Measurements from ENCODE around the gene TMEM218. TPM values are rescaled to one million over a fixed set of nuclear protein-coding genes. Genes with fewer than 3 reads are reported as not detected.
"Not testable (repeated sequence)": the region's sequence is repeated elsewhere in the genome, so short reads cannot be mapped to it uniquely, and the experiment has no call there.

The TMEM218 gene
- total RNA-seq, 1 experiment from 2014 or later, result 20.5 TPM

DNA sequence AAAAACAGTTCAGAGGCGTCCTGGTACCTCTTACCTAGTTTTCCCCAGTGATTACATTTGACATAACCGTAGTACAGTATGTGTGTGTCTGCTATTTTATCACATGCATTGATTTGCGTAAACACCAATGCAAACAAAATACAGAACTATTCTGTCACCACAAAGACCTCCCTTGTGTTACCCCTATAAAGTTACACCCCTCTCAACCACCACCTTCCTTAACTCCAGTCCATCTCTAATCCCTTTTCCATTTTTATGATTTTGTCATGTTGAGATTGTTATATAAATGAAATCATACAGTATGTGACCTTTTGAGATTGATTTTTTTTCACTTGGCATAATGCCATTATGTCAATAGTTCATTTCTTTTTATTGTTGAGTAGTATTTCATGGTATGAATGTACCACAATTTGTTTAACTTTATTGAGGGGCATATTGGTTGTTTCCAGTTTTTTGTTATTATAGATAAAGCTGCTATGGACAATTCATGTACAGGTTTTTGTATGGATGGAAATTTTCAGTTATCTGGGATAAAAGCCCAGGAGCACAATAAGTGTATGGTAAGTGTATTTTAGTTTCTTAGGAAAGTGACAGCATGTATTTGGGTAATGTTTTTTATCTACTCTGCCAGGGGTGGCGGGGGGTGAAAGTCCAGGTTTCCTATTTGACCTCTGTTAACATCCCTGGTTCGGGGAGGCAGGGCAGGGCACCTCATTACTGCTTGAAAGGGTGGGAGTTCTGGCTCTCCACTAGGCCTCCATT is 54.3 kb downstream of the TMEM218 start:
- Histone ChIP-seq H3F3A (ENCODE audit: insufficient read depth, low read depth) (peaks cover 9% of the 10 kb centered on the region), H3K36me3 (ENCODE audit: low read depth) (no peaks in the 10 kb centered on the region), H4K20me1 (ENCODE audit: insufficient read depth) (no peaks in the 10 kb centered on the region), H3K9me2 (ENCODE audit: insufficient read depth) (no peaks in the 10 kb centered on the region), H3K4me3 (no peak overlapping the region), H3K27ac (no peak overlapping the region), H3K79me2 (ENCODE audit: low read depth) (no peaks in the 10 kb centered on the region), H3K4me1 (replicated peaks; ENCODE audit: insufficient read depth) (peaks cover 23% of the 10 kb centered on the region), H3K4me2 (no peak overlapping the region), H3K9me3 (ENCODE audit: insufficient read depth, low read depth) (no peaks in the 10 kb centered on the region), H3K27me3 (ENCODE audit: insufficient read depth, low read depth) (no peaks in the 10 kb centered on the region), H2AFZ (no peak overlapping the region)
- POLR2A ChIA-PET (ENCODE audit: unreplicated experiment), result no interaction called here
- CTCF ChIA-PET, result no interaction called here
- intact Hi-C loops (cut with micrococcal nuclease; ENCODE audit: unreplicated experiment), result no loop called here
- no peak for TF ChIP-seq EZH2 (IDR thresholded peaks at IDR 0.05; ENCODE audit: low read depth)
- TF ChIP-seq, protein P1, sequence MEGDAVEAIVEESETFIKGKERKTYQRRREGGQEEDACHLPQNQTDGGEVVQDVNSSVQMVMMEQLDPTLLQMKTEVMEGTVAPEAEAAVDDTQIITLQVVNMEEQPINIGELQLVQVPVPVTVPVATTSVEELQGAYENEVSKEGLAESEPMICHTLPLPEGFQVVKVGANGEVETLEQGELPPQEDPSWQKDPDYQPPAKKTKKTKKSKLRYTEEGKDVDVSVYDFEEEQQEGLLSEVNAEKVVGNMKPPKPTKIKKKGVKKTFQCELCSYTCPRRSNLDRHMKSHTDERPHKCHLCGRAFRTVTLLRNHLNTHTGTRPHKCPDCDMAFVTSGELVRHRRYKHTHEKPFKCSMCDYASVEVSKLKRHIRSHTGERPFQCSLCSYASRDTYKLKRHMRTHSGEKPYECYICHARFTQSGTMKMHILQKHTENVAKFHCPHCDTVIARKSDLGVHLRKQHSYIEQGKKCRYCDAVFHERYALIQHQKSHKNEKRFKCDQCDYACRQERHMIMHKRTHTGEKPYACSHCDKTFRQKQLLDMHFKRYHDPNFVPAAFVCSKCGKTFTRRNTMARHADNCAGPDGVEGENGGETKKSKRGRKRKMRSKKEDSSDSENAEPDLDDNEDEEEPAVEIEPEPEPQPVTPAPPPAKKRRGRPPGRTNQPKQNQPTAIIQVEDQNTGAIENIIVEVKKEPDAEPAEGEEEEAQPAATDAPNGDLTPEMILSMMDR (conservative IDR thresholded peaks at IDR 0.05), result no peak
- no TSS peak for BruUV-seq (replicated peaks)
- no peak for DNase-seq

DNA sequence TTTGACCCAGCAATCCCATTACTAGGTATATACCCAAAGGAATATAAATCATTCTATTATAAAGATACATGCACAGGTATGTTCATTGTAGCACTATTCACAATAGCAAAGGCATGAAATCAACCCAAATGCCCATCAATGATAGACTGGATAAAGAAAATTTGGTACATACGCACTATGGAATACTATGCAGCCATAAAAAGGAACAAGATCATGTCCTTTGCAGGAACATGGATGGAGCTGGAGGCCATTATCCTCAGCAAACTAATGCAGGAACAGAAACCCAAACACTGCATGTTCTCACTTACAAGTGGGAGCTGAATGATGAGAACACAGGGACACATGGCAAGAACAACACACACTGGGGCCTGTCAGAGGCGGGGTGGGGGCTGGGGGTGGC is 55.3 kb downstream of the TMEM218 start:
- DNase-seq; POLR2A ChIA-PET (ENCODE audit: unreplicated experiment); H3K27me3 ChIP-seq (ENCODE audit: insufficient read depth, low read depth); H3F3A ChIP-seq (ENCODE audit: insufficient read depth, low read depth); BruUV-seq (replicated peaks); H3K4me2 ChIP-seq; H3K4me3 ChIP-seq; CTCF ChIA-PET; H2AFZ ChIP-seq; H3K36me3 ChIP-seq (ENCODE audit: low read depth); H4K20me1 ChIP-seq (ENCODE audit: insufficient read depth); H3K9me3 ChIP-seq (ENCODE audit: insufficient read depth, low read depth); H3K9me2 ChIP-seq (ENCODE audit: insufficient read depth); intact Hi-C loops (cut with micrococcal nuclease; ENCODE audit: unreplicated experiment); H3K79me2 ChIP-seq (ENCODE audit: low read depth): not testable (repeated sequence)
- 0 out of 2 replicates have a peak overlapping the region, but pooled peaks have one; percentile 62 for H3K27ac ChIP-seq
- H3K4me1 ChIP-seq (replicated peaks; ENCODE audit: insufficient read depth), result peaks cover 23% of the 10 kb centered on the region

DNA sequence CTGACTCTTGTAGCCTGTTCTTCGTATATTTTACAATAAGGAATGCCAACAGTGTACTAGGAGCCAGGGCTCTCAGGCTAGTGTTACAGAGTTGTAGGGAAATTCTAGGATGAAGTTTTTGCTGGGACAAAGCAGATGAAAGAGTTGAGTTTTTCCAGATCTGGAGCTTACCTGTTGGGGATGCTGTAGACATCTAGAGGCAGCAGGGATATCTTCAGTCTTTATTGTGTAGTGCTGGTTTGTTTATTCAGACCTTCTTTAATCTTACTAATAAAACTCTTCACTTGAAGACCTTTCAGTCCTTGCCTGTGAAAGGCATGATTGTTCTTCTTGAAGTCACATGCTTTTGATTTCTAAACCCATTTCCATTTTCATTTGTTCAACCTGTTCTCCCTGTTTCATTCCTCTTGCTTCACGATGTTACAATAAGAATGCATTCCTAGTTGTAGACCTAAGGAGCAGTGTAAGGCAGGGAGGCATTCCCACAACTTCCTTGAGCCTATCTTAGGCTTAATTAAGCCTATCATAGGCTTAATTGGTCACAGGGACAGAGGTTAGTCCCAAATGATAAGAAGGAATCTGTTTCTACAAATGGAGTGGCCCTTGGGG is 56.2 kb downstream of the TMEM218 start:
- no peaks in the 10 kb centered on the region for H3K27me3 ChIP-seq (ENCODE audit: insufficient read depth, low read depth)
- no peak overlapping the region for H3K4me3 ChIP-seq
- H3F3A ChIP-seq (ENCODE audit: insufficient read depth, low read depth), result peaks cover 9% of the 10 kb centered on the region
- no peaks in the 10 kb centered on the region for H4K20me1 ChIP-seq (ENCODE audit: insufficient read depth)
- intact Hi-C loops (cut with micrococcal nuclease; ENCODE audit: unreplicated experiment), result no loop called here
- no peaks in the 10 kb centered on the region for H3K9me3 ChIP-seq (ENCODE audit: insufficient read depth, low read depth)
- H3K4me1 ChIP-seq (replicated peaks; ENCODE audit: insufficient read depth), result peaks cover 23% of the 10 kb centered on the region
- H3K9me2 ChIP-seq (ENCODE audit: insufficient read depth), result no peaks in the 10 kb centered on the region
- H2AFZ ChIP-seq, result no peak overlapping the region
- ChIA-PET POLR2A (ENCODE audit: unreplicated experiment) (no interaction called here), CTCF (no interaction called here)
- no TSS peak for BruUV-seq (replicated peaks)
- peak in 1 of 2 experiments; percentile 93 for DNase-seq
- no peak for TF ChIP-seq EZH2 (IDR thresholded peaks at IDR 0.05; ENCODE audit: low read depth)
- TF ChIP-seq, protein P1 (conservative IDR thresholded peaks at IDR 0.05), result no peak
- H3K36me3 ChIP-seq (ENCODE audit: low read depth), result no peaks in the 10 kb centered on the region
- peak overlapping the region; percentile 62 for H3K27ac ChIP-seq
- peak overlapping the region; percentile 58 for H3K4me2 ChIP-seq
- H3K79me2 ChIP-seq (ENCODE audit: low read depth), result no peaks in the 10 kb centered on the region

Data from PC-9 (cell line).